Measurements from ENCODE around the gene CNGA3. TPM values are rescaled to one million over a fixed set of nuclear protein-coding genes. Genes with fewer than 3 reads are reported as not detected.

CNGA3 gene
- total RNA-seq, 4 donors from 2014 or later, result 0.09 TPM; not detected in 3

GRCh38 chr2:98376996-98377395 is 30.7 kb downstream of the CNGA3 start:
- intact Hi-C loops (cut with DNase I; ENCODE audit: low total_unique reads), result no loop called here
- Histone ChIP-seq H3K9me3 (no peaks in the 10 kb centered on the region), H3K4me1 (peaks cover 0 to 3% of the 10 kb centered on the region in 2 donors), H3K36me3 (no peaks in the 10 kb centered on the region), H3K4me3 (no peak overlapping the region), H3K27ac (no peak overlapping the region), H3K27me3 (no peaks in the 10 kb centered on the region)
- in situ Hi-C loops (cut with MboI; ENCODE audit: low sequenced_read_pairs in 4 of 4), result no loop called here
- TF ChIP-seq CTCF (IDR thresholded peaks at IDR 0.05 in 4 of 5, conservative IDR thresholded peaks at IDR 0.05 in 1 of 5) (no peak), POLR2A (IDR thresholded peaks at IDR 0.05) (no peak)
- ATAC-seq, result no peak
- DNase-seq, result no peak

- H3K36me3 ChIP-seq, result no peaks in the 10 kb centered on the region
- peaks cover 0 to 3% of the 10 kb centered on the region in 2 donors for H3K4me1 ChIP-seq
- intact Hi-C loops (cut with DNase I; ENCODE audit: low total_unique reads) (no loop called here), in situ Hi-C loops (cut with MboI; ENCODE audit: low sequenced_read_pairs in 4 of 4) (no loop called here)
- TF ChIP-seq CTCF (IDR thresholded peaks at IDR 0.05 in 4 of 5, conservative IDR thresholded peaks at IDR 0.05 in 1 of 5) (no peak), POLR2A (IDR thresholded peaks at IDR 0.05) (no peak)
- no peak overlapping the region for H3K27ac ChIP-seq
- no peak for ATAC-seq
- H3K4me3 ChIP-seq, result no peak overlapping the region
- H3K9me3 ChIP-seq, result no peaks in the 10 kb centered on the region
- no peaks in the 10 kb centered on the region for H3K27me3 ChIP-seq
- no peak for DNase-seq
These were observed 31.3 kb downstream of the CNGA3 start for GRCh38 chr2:98377544-98377943.

- H3K27ac ChIP-seq, result no peak overlapping the region
- no peak for DNase-seq
- in situ Hi-C loops (cut with MboI; ENCODE audit: low sequenced_read_pairs in 4 of 4) (no loop called here), intact Hi-C loops (cut with DNase I; ENCODE audit: low total_unique reads) (no loop called here)
- H3K4me3 ChIP-seq, result no peak overlapping the region
- H3K36me3 ChIP-seq, result no peaks in the 10 kb centered on the region
- TF ChIP-seq CTCF (IDR thresholded peaks at IDR 0.05 in 4 of 5, conservative IDR thresholded peaks at IDR 0.05 in 1 of 5) (no peak), POLR2A (IDR thresholded peaks at IDR 0.05) (no peak)
- no peaks in the 10 kb centered on the region for H3K27me3 ChIP-seq
- H3K9me3 ChIP-seq, result no peaks in the 10 kb centered on the region
- peaks cover 0 to 3% of the 10 kb centered on the region in 2 donors for H3K4me1 ChIP-seq
- no peak for ATAC-seq
These were observed 31.9 kb downstream of the CNGA3 start for GRCh38 chr2:98378196-98378595.

- DNase-seq, result no peak
These were observed 32.6 kb downstream of the CNGA3 start for GRCh38 chr2:98378901-98379300.

More at GRCh38 chr2:98378901-98379300, 32.6 kb downstream of the CNGA3 start:
- Histone ChIP-seq H3K4me3 (no peak overlapping the region), H3K4me1 (peaks cover 0 to 3% of the 10 kb centered on the region in 2 donors), H3K27ac (no peak overlapping the region), H3K9me3 (no peaks in the 10 kb centered on the region), H3K36me3 (no peaks in the 10 kb centered on the region), H3K27me3 (no peaks in the 10 kb centered on the region)
- in situ Hi-C loops (cut with MboI; ENCODE audit: low sequenced_read_pairs in 4 of 4), result no loop called here
- intact Hi-C loops (cut with DNase I; ENCODE audit: low total_unique reads), result no loop called here
- no peak for ATAC-seq
- TF ChIP-seq CTCF (IDR thresholded peaks at IDR 0.05 in 4 of 5, conservative IDR thresholded peaks at IDR 0.05 in 1 of 5) (no peak), POLR2A (IDR thresholded peaks at IDR 0.05) (no peak)

Measured in gastrocnemius medialis (tissue), 4 donors.